ENCODE data around the gene MLLT1. TPM values are rescaled to one million over a fixed set of nuclear protein-coding genes. Genes with fewer than 3 reads are reported as not detected.

Gene MLLT1
- total RNA-seq, 1 experiment from 2014 or later: 58.3 TPM

DNA sequence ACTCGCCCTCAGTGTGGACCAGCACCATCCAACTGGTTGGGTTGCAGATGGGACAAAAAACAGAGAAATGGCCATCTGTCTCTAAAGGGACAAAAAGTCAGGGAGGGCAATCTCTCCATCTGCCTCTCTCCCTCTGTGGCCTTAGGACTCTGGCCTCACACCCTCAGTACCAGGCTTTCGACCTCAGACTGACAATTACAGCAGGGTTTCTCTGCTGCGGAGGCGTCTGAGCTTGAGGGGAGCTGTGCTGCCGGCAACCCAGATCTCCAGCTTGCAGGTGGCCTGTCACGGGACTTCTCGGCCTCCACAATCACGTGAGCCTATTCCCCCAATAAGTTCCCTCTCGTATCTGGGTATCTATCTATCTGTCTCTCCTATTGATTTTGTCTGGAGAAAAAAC is 27.7 kb downstream of the MLLT1 start:
- ATAC-seq (no peak), DNase-seq (ENCODE audit: low read depth, low spot score) (no peak)
- no peak overlapping the region for H3K27ac ChIP-seq (ENCODE audit: low read length)
- no peaks in the 10 kb centered on the region for H3K4me1 ChIP-seq (ENCODE audit: control insufficient read depth, insufficient read depth, low read length)
- H3K36me3 ChIP-seq (ENCODE audit: control insufficient read depth, insufficient read depth, low read length): no peaks in the 10 kb centered on the region
- ChIA-PET POLR2A (no interaction called here), CTCF (no interaction called here)
- in situ Hi-C loops (cut with HindIII; ENCODE audit: low pct_unique_long_range_greater_than_20kb, low sequenced_read_pairs) (no loop called here), intact Hi-C loops (cut with micrococcal nuclease; ENCODE audit: unreplicated experiment) (no loop called here)
- TF ChIP-seq TCF7L2 (IDR thresholded peaks at IDR 0.05; ENCODE audit: low read depth, low read length): no peak
- TF ChIP-seq SIN3A (IDR thresholded peaks at IDR 0.05; ENCODE audit: borderline replicate concordance, insufficient read depth, low read depth, low read length): no peak
- TF ChIP-seq, protein P1, sequence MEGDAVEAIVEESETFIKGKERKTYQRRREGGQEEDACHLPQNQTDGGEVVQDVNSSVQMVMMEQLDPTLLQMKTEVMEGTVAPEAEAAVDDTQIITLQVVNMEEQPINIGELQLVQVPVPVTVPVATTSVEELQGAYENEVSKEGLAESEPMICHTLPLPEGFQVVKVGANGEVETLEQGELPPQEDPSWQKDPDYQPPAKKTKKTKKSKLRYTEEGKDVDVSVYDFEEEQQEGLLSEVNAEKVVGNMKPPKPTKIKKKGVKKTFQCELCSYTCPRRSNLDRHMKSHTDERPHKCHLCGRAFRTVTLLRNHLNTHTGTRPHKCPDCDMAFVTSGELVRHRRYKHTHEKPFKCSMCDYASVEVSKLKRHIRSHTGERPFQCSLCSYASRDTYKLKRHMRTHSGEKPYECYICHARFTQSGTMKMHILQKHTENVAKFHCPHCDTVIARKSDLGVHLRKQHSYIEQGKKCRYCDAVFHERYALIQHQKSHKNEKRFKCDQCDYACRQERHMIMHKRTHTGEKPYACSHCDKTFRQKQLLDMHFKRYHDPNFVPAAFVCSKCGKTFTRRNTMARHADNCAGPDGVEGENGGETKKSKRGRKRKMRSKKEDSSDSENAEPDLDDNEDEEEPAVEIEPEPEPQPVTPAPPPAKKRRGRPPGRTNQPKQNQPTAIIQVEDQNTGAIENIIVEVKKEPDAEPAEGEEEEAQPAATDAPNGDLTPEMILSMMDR (IDR thresholded peaks at IDR 0.05): no peak
- no peak for TF ChIP-seq POLR2AphosphoS5 (IDR thresholded peaks at IDR 0.05; ENCODE audit: low read depth, low read length)
- TF ChIP-seq REST (IDR thresholded peaks at IDR 0.05; ENCODE audit: insufficient read depth in 1 of 2, low read depth in 2 of 2, low read length in 1 of 2): no peak
- no peak overlapping the region for H3K4me3 ChIP-seq (ENCODE audit: low read depth in 2 of 2, low read length in 2 of 2)
- H3K27me3 ChIP-seq (ENCODE audit: control insufficient read depth, insufficient read depth, low read length): no peaks in the 10 kb centered on the region
- BruUV-seq (replicated peaks): no TSS peak
- no peaks in the 10 kb centered on the region for H3K9me3 ChIP-seq (ENCODE audit: control insufficient read depth, insufficient read depth, low read depth, low read length)

DNA sequence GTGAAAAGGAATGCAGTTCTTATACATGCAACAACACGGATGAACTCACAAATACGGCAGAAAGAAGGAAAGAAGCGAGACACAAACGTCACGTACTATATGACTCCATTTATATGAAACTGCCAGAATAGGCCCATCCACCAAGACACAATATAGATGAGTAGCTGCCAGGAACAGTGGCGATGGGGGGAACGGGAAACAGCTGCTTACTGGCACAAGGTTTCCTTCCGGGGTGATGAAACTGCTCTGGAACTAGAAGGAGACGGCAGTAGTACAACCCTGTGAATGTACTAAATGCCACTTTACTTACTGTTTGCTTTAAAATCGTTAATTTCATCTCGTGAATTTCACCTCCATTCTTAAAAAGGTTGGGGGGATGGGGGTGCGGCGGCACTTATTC is 28.9 kb downstream of the MLLT1 start:
- Histone ChIP-seq H3K27ac (ENCODE audit: low read length) (no peak overlapping the region), H3K36me3 (ENCODE audit: control insufficient read depth, insufficient read depth, low read length) (no peaks in the 10 kb centered on the region), H3K4me3 (ENCODE audit: low read depth in 2 of 2, low read length in 2 of 2) (no peak overlapping the region), H3K9me3 (ENCODE audit: control insufficient read depth, insufficient read depth, low read depth, low read length) (no peaks in the 10 kb centered on the region), H3K27me3 (ENCODE audit: control insufficient read depth, insufficient read depth, low read length) (no peaks in the 10 kb centered on the region), H3K4me1 (ENCODE audit: control insufficient read depth, insufficient read depth, low read length) (no peaks in the 10 kb centered on the region)
- BruUV-seq (replicated peaks): no TSS peak
- intact Hi-C loops (cut with micrococcal nuclease; ENCODE audit: unreplicated experiment): no loop called here
- ATAC-seq: no peak
- TF ChIP-seq REST (IDR thresholded peaks at IDR 0.05; ENCODE audit: insufficient read depth in 1 of 2, low read depth in 2 of 2, low read length in 1 of 2): no peak
- TF ChIP-seq, protein P1 (IDR thresholded peaks at IDR 0.05): no peak
- no peak for TF ChIP-seq POLR2AphosphoS5 (IDR thresholded peaks at IDR 0.05; ENCODE audit: low read depth, low read length)
- TF ChIP-seq SIN3A (IDR thresholded peaks at IDR 0.05; ENCODE audit: borderline replicate concordance, insufficient read depth, low read depth, low read length): no peak
- TF ChIP-seq TCF7L2 (IDR thresholded peaks at IDR 0.05; ENCODE audit: low read depth, low read length): no peak
- DNase-seq (ENCODE audit: low read depth, low spot score): no peak
- in situ Hi-C loops (cut with HindIII; ENCODE audit: low pct_unique_long_range_greater_than_20kb, low sequenced_read_pairs): no loop called here
- ChIA-PET CTCF (interaction anchor here (0.7 kb wide), 1 partner anchor 121 kb away, joined by 3 read pairs; no protein-coding TSS in a partner anchor), POLR2A (no interaction called here)

All from Panc1 (cell line).